ENCODE results near the gene CD274. TPM values are rescaled to one million over a fixed set of nuclear protein-coding genes. Genes with fewer than 3 reads are reported as not detected.

Gene CD274
- total and polyA plus RNA-seq, 2 of the 8 experiments (the other 6 are each of a cell fraction or from before 2014, with no cell fraction given), result 0.08 to 0.15 TPM

DNA sequence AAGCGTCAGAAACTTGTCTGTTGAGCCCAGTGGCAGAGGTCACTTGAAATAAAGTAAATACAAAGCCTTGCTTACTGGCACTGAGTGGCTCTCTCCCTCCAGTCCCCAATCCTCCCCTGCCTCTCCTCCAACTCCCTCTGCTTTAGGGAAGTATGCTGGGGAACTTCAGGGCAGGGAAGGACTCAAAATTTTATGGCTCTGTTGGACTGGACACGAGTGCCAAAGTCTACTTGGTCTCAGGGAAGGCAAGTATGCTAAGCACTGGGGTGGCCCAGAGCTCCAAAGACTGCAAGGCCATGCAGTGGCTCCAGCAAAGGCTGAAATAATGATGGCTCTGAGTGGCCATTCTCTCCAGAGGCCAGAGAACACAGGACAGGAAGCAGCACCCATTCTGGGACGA is 22.2 kb upstream of the CD274 start (continued):
- TF ChIP-seq, protein P1, sequence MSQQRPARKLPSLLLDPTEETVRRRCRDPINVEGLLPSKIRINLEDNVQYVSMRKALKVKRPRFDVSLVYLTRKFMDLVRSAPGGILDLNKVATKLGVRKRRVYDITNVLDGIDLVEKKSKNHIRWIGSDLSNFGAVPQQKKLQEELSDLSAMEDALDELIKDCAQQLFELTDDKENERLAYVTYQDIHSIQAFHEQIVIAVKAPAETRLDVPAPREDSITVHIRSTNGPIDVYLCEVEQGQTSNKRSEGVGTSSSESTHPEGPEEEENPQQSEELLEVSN (IDR thresholded peaks at IDR 0.05), result no peak
- TF ChIP-seq MAFK (IDR thresholded peaks at IDR 0.05; ENCODE audit: low read depth, low read length) (no peak), CTBP2 (IDR thresholded peaks at IDR 0.05; ENCODE audit: borderline replicate concordance, insufficient read depth, insufficient read length, low read length) (no peak), CHD1 (IDR thresholded peaks at IDR 0.05; ENCODE audit: low read depth, low read length) (no peak)
